GM23338 (cell line): ENCODE measurements around the gene RBMXL2. TPM values are rescaled to one million over a fixed set of nuclear protein-coding genes. Genes with fewer than 3 reads are reported as not detected.

ENCODE experiments used
- ATAC-seq: fragments of 200-7000 bp; cut with Tn5 transposase; 3 replicates; pipeline ENCODE4 v1.9.1; 2020
- DNase-seq: peaks from one replicate; pipeline ENCODE4 v3.0.0-alpha.2; 2015; ENCODE audit warnings: low spot score
- H2AFZ ChIP-seq: fragments of 200-600 bp; sonication (generic); 2 replicates; pipeline ENCODE4 v1.8.0; 2016; ENCODE audit warnings: antibody characterized with exemption, mild to moderate bottlenecking, moderate library complexity
- H3F3A ChIP-seq: fragments of 200-600 bp; sonication (generic); replicated peaks from 2 replicates; pipeline ENCODE4 v1.8.0; 2017; ENCODE audit warnings: antibody characterized with exemption, mixed run types, low read depth
- H3K27ac ChIP-seq: fragments of 200-600 bp; sonication (generic); 2 replicates; pipeline ENCODE4 v1.6.1; 2016; ENCODE audit warnings: low read depth
- H3K27me3 ChIP-seq: fragments of 200-600 bp; sonication (generic); 2 replicates; pipeline ENCODE4 v1.8.0; 2016; ENCODE audit warnings: mild to moderate bottlenecking, mixed run types, moderate library complexity; ENCODE audit not compliant: insufficient read depth
- H3K36me3 ChIP-seq: fragments of 200-600 bp; sonication (generic); 2 replicates; pipeline ENCODE4 v1.8.0; 2016; ENCODE audit warnings: mild to moderate bottlenecking; ENCODE audit not compliant: insufficient read depth
- H3K4me1 ChIP-seq: fragments of 200-600 bp; sonication (generic); 2 replicates; pipeline ENCODE4 v1.8.0; 2016; ENCODE audit warnings: mild to moderate bottlenecking, moderate library complexity; ENCODE audit not compliant: insufficient read depth
- H3K4me2 ChIP-seq: fragments of 200-600 bp; sonication (generic); 2 replicates; pipeline ENCODE4 v1.7.1; 2017; ENCODE audit warnings: mixed run types
- H3K4me3 ChIP-seq: fragments of 200-600 bp; sonication (generic); 2 replicates; pipeline ENCODE4 v1.6.1; 2016; ENCODE audit warnings: mixed run types
- H3K79me2 ChIP-seq: fragments of 200-600 bp; sonication (generic); replicated peaks from 2 replicates; pipeline ENCODE4 v1.8.0; 2017; ENCODE audit warnings: mild to moderate bottlenecking; ENCODE audit not compliant: insufficient read depth
- H3K9me2 ChIP-seq: fragments of 200-600 bp; sonication (generic); 2 replicates; pipeline ENCODE4 v1.8.0; 2017; ENCODE audit not compliant: insufficient read depth
- H4K20me1 ChIP-seq: fragments of 200-600 bp; sonication (generic); replicated peaks from 2 replicates; pipeline ENCODE4 v1.8.0; 2017; ENCODE audit warnings: mild to moderate bottlenecking; ENCODE audit not compliant: insufficient read depth
- H3K27ac Mint-ChIP-seq: 2 replicates; pipeline ENCODE4 v1.8.0; 2020; ENCODE audit warnings: inconsistent platforms, mild to moderate bottlenecking, moderate library complexity, mixed read lengths
- H3K27me3 Mint-ChIP-seq: 3 replicates; pipeline ENCODE4 v1.8.0; 2022; ENCODE audit warnings: low read depth, mild to moderate bottlenecking, moderate library complexity, mixed read lengths, inconsistent platforms; ENCODE audit not compliant: insufficient read depth, poor library complexity
- H3K36me3 Mint-ChIP-seq: 3 replicates; pipeline ENCODE4 v1.8.0; 2021; ENCODE audit warnings: low read depth, mild to moderate bottlenecking, inconsistent platforms, moderate library complexity, mixed read lengths
- H3K4me1 Mint-ChIP-seq: 3 replicates; pipeline ENCODE4 v1.8.0; 2020; ENCODE audit warnings: mild to moderate bottlenecking, inconsistent platforms, mixed read lengths
- H3K4me3 Mint-ChIP-seq: 3 replicates; pipeline ENCODE4 v1.8.0; 2021; ENCODE audit warnings: moderate library complexity, mild to moderate bottlenecking, inconsistent platforms, mixed read lengths
- H3K9me3 Mint-ChIP-seq: 3 replicates; pipeline ENCODE4 v1.8.0; 2020; ENCODE audit warnings: moderate library complexity, mild to moderate bottlenecking, inconsistent platforms, mixed read lengths
- CREB1 ChIP-seq: fragments of 250-450 bp; sonication (Bioruptor Pico); IDR thresholded peaks from 2 replicates; pipeline ENCODE4 v1.5.0; 2020; ENCODE audit warnings: low read depth, mild to moderate bottlenecking, moderate library complexity
- CTCF ChIP-seq, 2 experiments: fragments of 200-600 bp in 1 of 2; sonication (generic) in 1 of 2; conservative IDR thresholded peaks; 2 replicates each; pipeline versions ENCODE4 v1.5.1 to v1.6.1; 2016 to 2017; ENCODE audit warnings: antibody characterized with exemption in 2 of 2, low read depth in 2 of 2, mild to moderate bottlenecking in 2 of 2, moderate library complexity in 1 of 2
- ETS1 ChIP-seq: IDR thresholded peaks from 2 replicates; pipeline ENCODE4 v1.6.1; 2016; ENCODE audit warnings: antibody characterized with exemption
- JUNB ChIP-seq: IDR thresholded peaks from one replicate; pipeline ENCODE4 v1.6.1; 2016; ENCODE audit warnings: antibody characterized with exemption; ENCODE audit not compliant: unreplicated experiment
- POLR2AphosphoS5 ChIP-seq: IDR thresholded peaks from 2 replicates; pipeline ENCODE4 v1.6.1; 2016; ENCODE audit warnings: antibody characterized with exemption, low read depth
- REST ChIP-seq: IDR thresholded peaks from one replicate; pipeline ENCODE4 v1.6.1; 2018; ENCODE audit warnings: antibody characterized with exemption; ENCODE audit not compliant: unreplicated experiment
- STAT1 ChIP-seq: IDR thresholded peaks from one replicate; pipeline ENCODE4 v1.6.1; 2016; ENCODE audit warnings: antibody characterized with exemption; ENCODE audit not compliant: unreplicated experiment
- ZNF114 ChIP-seq: fragments of 250-450 bp; sonication (Bioruptor Pico); IDR thresholded peaks from 2 replicates; pipeline ENCODE4 v1.5.0; 2020; ENCODE audit warnings: mild to moderate bottlenecking, moderate library complexity
- ZNF331 ChIP-seq: fragments of 250-450 bp; sonication (Bioruptor Pico); IDR thresholded peaks from 2 replicates; pipeline ENCODE4 v1.5.0; 2020; ENCODE audit warnings: low read depth, mild to moderate bottlenecking, moderate library complexity
- ZNF462 ChIP-seq: fragments of 250-450 bp; sonication (Bioruptor Pico); IDR thresholded peaks from 2 replicates; pipeline ENCODE4 v1.5.0; 2020; ENCODE audit warnings: mild to moderate bottlenecking, moderate library complexity
- polyA plus RNA-seq: library from polyadenylated mRNA; unstranded; fragments of >200 nt; fragmentation: Nextera tagmentation; extraction: Ambion mirVana; gene quantifications from 2 replicates; pipeline ENCODE4 v1.2.1, GENCODE V29; 2016
- total RNA-seq: library from RNA; depleted of rRNA; stranded (reverse); fragments of >200 nt; shearing (Covaris generic); gene quantifications from 2 replicates; pipeline ENCODE4 v1.2.3, GENCODE V29; 2014

The RBMXL2 gene
- total and polyA plus RNA-seq, 2 experiments from 2014 or later = 0.17 TPM; not detected in 1

GRCh38 chr11:7098235-7098832 is 9.5 kb downstream of the RBMXL2 start:
- TF ChIP-seq CTCF (conservative IDR thresholded peaks at IDR 0.05; ENCODE audit: low read depth in 2 of 2) (peak; percentile 75 to 88), ZNF331 (no peak)
- Mint-ChIP-seq H3K9me3 (no peaks in the 10 kb centered on the region), H3K4me1 (no peaks in the 10 kb centered on the region), H3K27ac (no peak overlapping the region), H3K36me3 (no peaks in the 10 kb centered on the region), H3K4me3 (no peak overlapping the region), H3K27me3 (no peaks in the 10 kb centered on the region)
- Histone ChIP-seq H3K27ac (no peak overlapping the region), H3K36me3 (no peaks in the 10 kb centered on the region), H3F3A (no peaks in the 10 kb centered on the region), H2AFZ (no peak overlapping the region), H4K20me1 (no peaks in the 10 kb centered on the region), H3K4me1 (no peaks in the 10 kb centered on the region), H3K9me2 (no peaks in the 10 kb centered on the region), H3K4me3 (no peak overlapping the region), H3K27me3 (no peaks in the 10 kb centered on the region), H3K79me2 (no peaks in the 10 kb centered on the region), H3K4me2 (no peak overlapping the region)
- DNase-seq (peak; percentile 87), ATAC-seq (peak; percentile 92)

- no peak overlapping the region for H3K4me3 Mint-ChIP-seq
- no peaks in the 10 kb centered on the region for H3K9me2 ChIP-seq
- H2AFZ ChIP-seq = no peak overlapping the region
- H3K9me3 Mint-ChIP-seq = no peaks in the 10 kb centered on the region
- H3K27ac Mint-ChIP-seq = no peak overlapping the region
- H3F3A ChIP-seq = no peaks in the 10 kb centered on the region
- no peaks in the 10 kb centered on the region for H3K27me3 ChIP-seq
- no peak overlapping the region for H3K4me2 ChIP-seq
- no peaks in the 10 kb centered on the region for H3K4me1 ChIP-seq
- H3K4me3 ChIP-seq = no peak overlapping the region
- H4K20me1 ChIP-seq = no peaks in the 10 kb centered on the region
- DNase-seq (no peak), ATAC-seq (no peak)
- H3K36me3 Mint-ChIP-seq = no peaks in the 10 kb centered on the region
- H3K27me3 Mint-ChIP-seq = no peaks in the 10 kb centered on the region
- no peak overlapping the region for H3K27ac ChIP-seq
- H3K79me2 ChIP-seq = no peaks in the 10 kb centered on the region
- no peaks in the 10 kb centered on the region for H3K4me1 Mint-ChIP-seq
- no peaks in the 10 kb centered on the region for H3K36me3 ChIP-seq
- TF ChIP-seq JUNB (no peak), STAT1 (no peak), POLR2AphosphoS5 (no peak), CREB1 (CRISPR knock-in tag) (no peak), REST (no peak), ZNF114 (CRISPR knock-in tag) (no peak), ZNF462 (CRISPR knock-in tag) (no peak), ETS1 (no peak)
Measured at GRCh38 chr11:7115780-7116179, 27.0 kb downstream of the RBMXL2 start.
